H1 (cell line): ENCODE measurements around the gene WDR91. TPM values are rescaled to one million over a fixed set of nuclear protein-coding genes. Genes with fewer than 3 reads are reported as not detected.

Experiments
- CTCF ChIA-PET: fragments of 300-600 bp; sonication (Branson Sonifier 250); formaldehyde crosslinking; loops from one replicate; lab custom pipeline; 2021; ENCODE audit not compliant: partially characterized antibody; lab: Charles Lee
- POLR2A ChIA-PET: fragments of 300-600 bp; sonication (Branson Sonifier 250); formaldehyde crosslinking; loops from one replicate; lab custom pipeline; 2021; ENCODE audit warnings: inconsistent platforms; ENCODE audit not compliant: partially characterized antibody; lab: Charles Lee
- DNase-seq, 2 experiments: peaks; one replicate each; pipeline versions ENCODE4 v3.0.0 to v3.0.0-alpha.2; 2010 to 2022; ENCODE audit warnings: low spot score in 2 of 2, low read depth in 1 of 2, mixed read lengths in 1 of 2
- FAIRE-seq: peaks from 2 replicates; lab custom pipeline; 2011; peaks lifted over from hg19 to GRCh38; lab: Jason Lieb, UNC
- H2AFZ ChIP-seq: 2 replicates; pipeline ENCODE4 v1.8.1; 2012; ENCODE audit warnings: low read length, inconsistent platforms
- H2AK5ac ChIP-seq: 2 replicates; pipeline ENCODE4 v1.6.1; 2013; ENCODE audit warnings: low read depth, low read length
- H2BK120ac ChIP-seq: replicated peaks from 2 replicates; pipeline ENCODE3; 2013; ENCODE audit warnings: low read depth, low read length, inconsistent platforms
- H2BK12ac ChIP-seq: 2 replicates; pipeline ENCODE4 v1.6.1; 2013; ENCODE audit warnings: low read depth, low read length
- H2BK15ac ChIP-seq: 2 replicates; pipeline ENCODE4 v1.6.1; 2013; ENCODE audit warnings: low read length
- H2BK20ac ChIP-seq: 2 replicates; pipeline ENCODE4 v1.6.1; 2013; ENCODE audit warnings: low read length
- H2BK5ac ChIP-seq: 2 replicates; pipeline ENCODE4 v1.6.1; 2013; ENCODE audit warnings: low read depth, low read length
- H3K14ac ChIP-seq: 2 replicates; pipeline ENCODE4 v1.6.1; 2013; ENCODE audit warnings: inconsistent platforms; ENCODE audit not compliant: insufficient read length
- H3K18ac ChIP-seq: 2 replicates; pipeline ENCODE4 v1.6.1; 2013; ENCODE audit warnings: low read length; ENCODE audit errors: extremely low read depth
- H3K23ac ChIP-seq: 2 replicates; pipeline ENCODE4 v1.6.1; 2013; ENCODE audit warnings: inconsistent platforms; ENCODE audit not compliant: insufficient read length
- H3K23me2 ChIP-seq: 2 replicates; pipeline ENCODE4 v1.6.1; 2013; ENCODE audit warnings: low read depth, low read length
- H3K27ac ChIP-seq: 2 replicates; pipeline ENCODE4 v1.6.1; 2011; ENCODE audit warnings: low read depth, low read length, inconsistent platforms
- H3K27me3 ChIP-seq, 4 experiments: replicated peaks in 1 of 4; 1 replicate in 1 of 4; 2 replicates in 3 of 4; pipeline versions ENCODE4 v1.6.1 to v1.8.1; 2011 to 2013; ENCODE audit warnings: low read length in 3 of 4, mild to moderate bottlenecking in 3 of 4, inconsistent platforms in 2 of 4, mixed read lengths in 2 of 4, moderate library complexity in 1 of 4; ENCODE audit not compliant: control insufficient read depth in 3 of 4, insufficient read depth in 3 of 4; ENCODE audit errors: extremely low read depth in 1 of 4
- H3K36me3 ChIP-seq, 4 experiments: 2 replicates each; pipeline versions ENCODE4 v1.6.1 to v1.8.1; 2011 to 2013; ENCODE audit warnings: mild to moderate bottlenecking in 4 of 4, low read length in 3 of 4, moderate library complexity in 2 of 4, control low read depth in 1 of 4, inconsistent platforms in 1 of 4; ENCODE audit not compliant: insufficient read depth in 4 of 4, control insufficient read depth in 2 of 4
- H3K4ac ChIP-seq: replicated peaks from 2 replicates; pipeline ENCODE3; 2013; ENCODE audit warnings: low read length, low read depth, mixed read lengths, inconsistent platforms; ENCODE audit not compliant: insufficient read length
- H3K4me1 ChIP-seq, 4 experiments: replicated peaks in 1 of 4; 1 replicate in 1 of 4; 2 replicates in 3 of 4; pipeline versions ENCODE4 v1.6.1 to v1.8.1; 2011 to 2013; ENCODE audit warnings: low read length in 3 of 4, inconsistent platforms in 2 of 4, mixed read lengths in 1 of 4; ENCODE audit not compliant: insufficient read depth in 4 of 4, control insufficient read depth in 3 of 4
- H3K4me2 ChIP-seq, 2 experiments: 2 replicates each; pipeline versions ENCODE4 v1.6.1 to v1.8.1; 2011 to 2013; ENCODE audit warnings: low read depth in 2 of 2, low read length in 2 of 2, control low read depth in 1 of 2, inconsistent platforms in 1 of 2, mild to moderate bottlenecking in 1 of 2; ENCODE audit not compliant: insufficient read depth in 1 of 2
- H3K4me3 ChIP-seq, 4 experiments: fragments of 200-600, 300-600 bp in 1 of 4; sonication (generic), shearing (Covaris generic), sonication (Bioruptor Twin) in 1 of 4; 2 replicates each; pipeline versions ENCODE4 v1.5.1 to v1.8.1; 2011 to 2016; ENCODE audit warnings: low read length in 4 of 4, low read depth in 3 of 4, control low read depth in 2 of 4, inconsistent platforms in 2 of 4, mild to moderate bottlenecking in 2 of 4, mixed read lengths in 1 of 4, moderate library complexity in 1 of 4; ENCODE audit not compliant: insufficient read depth in 2 of 4; ENCODE audit errors: extremely low read depth in 1 of 4
- H3K56ac ChIP-seq: replicated peaks from 2 replicates; pipeline ENCODE3; 2013; ENCODE audit warnings: low read depth, mild to moderate bottlenecking, mixed read lengths, low read length, inconsistent platforms; ENCODE audit not compliant: insufficient read length
- H3K79me1 ChIP-seq: 2 replicates; pipeline ENCODE4 v1.6.1; 2013; ENCODE audit warnings: low read depth, low read length, control low read depth
- H3K79me2 ChIP-seq, 2 experiments: 2 replicates each; pipeline versions ENCODE4 v1.6.1 to v1.8.1; 2012 to 2013; ENCODE audit warnings: low read length in 2 of 2, mild to moderate bottlenecking in 2 of 2, inconsistent platforms in 1 of 2; ENCODE audit not compliant: insufficient read depth in 2 of 2, control insufficient read depth in 1 of 2
- H3K9ac ChIP-seq, 4 experiments: replicated peaks in 1 of 4; 1 replicate in 1 of 4; 2 replicates in 3 of 4; pipeline versions ENCODE4 v1.6.1 to v1.8.1; 2011 to 2013; ENCODE audit warnings: low read depth in 3 of 4, low read length in 3 of 4, control low read depth in 2 of 4, mild to moderate bottlenecking in 2 of 4, moderate library complexity in 2 of 4, inconsistent platforms in 1 of 4; ENCODE audit errors: extremely low read depth in 1 of 4
- H3K9me3 ChIP-seq, 2 experiments: 2 replicates each; pipeline versions ENCODE4 v1.6.1 to v1.8.1; 2012 to 2013; ENCODE audit warnings: mild to moderate bottlenecking in 2 of 2, moderate library complexity in 2 of 2, control low read depth in 1 of 2, inconsistent platforms in 1 of 2, low read depth in 1 of 2, low read length in 1 of 2, mixed read lengths in 1 of 2; ENCODE audit not compliant: insufficient read depth in 2 of 2
- H4K20me1 ChIP-seq, 2 experiments: replicated peaks in 1 of 2; 2 replicates each; pipeline versions ENCODE3 to v1.8.1; 2011 to 2013; ENCODE audit warnings: inconsistent platforms in 2 of 2, low read length in 2 of 2, mild to moderate bottlenecking in 1 of 2; ENCODE audit not compliant: insufficient read depth in 2 of 2, control insufficient read depth in 1 of 2
- H4K5ac ChIP-seq: 2 replicates; pipeline ENCODE4 v1.6.1; 2013; ENCODE audit warnings: low read length, low read depth, mixed read lengths, inconsistent platforms; ENCODE audit not compliant: insufficient read length
- H4K8ac ChIP-seq: 2 replicates; pipeline ENCODE4 v1.8.0; 2013; ENCODE audit warnings: mild to moderate bottlenecking, moderate library complexity, low read length, inconsistent platforms; ENCODE audit not compliant: insufficient read depth; ENCODE audit errors: extremely low read depth
- H4K91ac ChIP-seq: replicated peaks from 2 replicates; pipeline ENCODE3; 2013; ENCODE audit warnings: low read length, mixed read lengths, inconsistent platforms; ENCODE audit not compliant: insufficient read length
- BCL11A ChIP-seq, 2 experiments: IDR thresholded peaks; one replicate each; pipeline ENCODE4 v1.6.1; 2011; ENCODE audit warnings: low read depth in 2 of 2, low read length in 2 of 2, mild to moderate bottlenecking in 2 of 2
- CBX8 ChIP-seq: fragments of 300-800, 300-1000 bp; sonication (generic); IDR thresholded peaks from 2 replicates; pipeline ENCODE4 v1.7.1; 2016; ENCODE audit warnings: low read depth, low read length, borderline replicate concordance
- CEBPB ChIP-seq: IDR thresholded peaks from 2 replicates; pipeline ENCODE4 v1.6.1; 2012; ENCODE audit warnings: low read depth, low read length
- CTBP2 ChIP-seq: IDR thresholded peaks from 2 replicates; pipeline ENCODE4 v1.7.0; 2011; ENCODE audit warnings: borderline replicate concordance, mild to moderate bottlenecking, moderate library complexity, mixed read lengths, low read length; ENCODE audit not compliant: insufficient read depth, insufficient read length
- HDAC6 ChIP-seq: IDR thresholded peaks from one replicate; pipeline ENCODE4 v1.7.1; 2012; ENCODE audit warnings: low read depth, mild to moderate bottlenecking, inconsistent platforms, low read length, moderate library complexity
- JUND ChIP-seq: IDR thresholded peaks from 2 replicates; pipeline ENCODE4 v1.6.1; 2011; ENCODE audit warnings: mild to moderate bottlenecking, improper control_type of control experiment, low read length
- MAX ChIP-seq: IDR thresholded peaks from 2 replicates; pipeline ENCODE4 v1.6.1; 2012; ENCODE audit warnings: inconsistent platforms
- POU5F1 ChIP-seq: IDR thresholded peaks from 2 replicates; pipeline ENCODE4 v1.6.1; 2011; ENCODE audit warnings: low read depth, mild to moderate bottlenecking, low read length, moderate library complexity
- RAD21 ChIP-seq, 2 experiments: IDR thresholded peaks in 1 of 2; conservative IDR thresholded peaks in 1 of 2; 2 replicates each; pipeline ENCODE4 v1.6.1; 2011; ENCODE audit warnings: low read depth in 2 of 2, low read length in 2 of 2, improper control_type of control experiment in 1 of 2, inconsistent platforms in 1 of 2, mild to moderate bottlenecking in 1 of 2, moderate library complexity in 1 of 2
- RFX5 ChIP-seq: IDR thresholded peaks from 2 replicates; pipeline ENCODE4 v1.6.1; 2011; ENCODE audit warnings: low read depth, low read length, improper control_type of control experiment, borderline replicate concordance
- SIN3A ChIP-seq, 2 experiments: IDR thresholded peaks in 1 of 2; conservative IDR thresholded peaks in 1 of 2; 2 replicates each; pipeline ENCODE4 v1.6.1; 2011 to 2012; ENCODE audit warnings: low read length in 2 of 2, improper control_type of control experiment in 1 of 2, low read depth in 1 of 2, mild to moderate bottlenecking in 1 of 2
- SIX5 ChIP-seq: IDR thresholded peaks from 2 replicates; pipeline ENCODE4 v1.6.1; 2011; ENCODE audit warnings: mild to moderate bottlenecking, low read depth, low read length
- SP2 ChIP-seq: IDR thresholded peaks from 2 replicates; pipeline ENCODE4 v1.6.1; 2012; ENCODE audit warnings: mild to moderate bottlenecking, low read length, inconsistent platforms
- SP4 ChIP-seq: IDR thresholded peaks from 2 replicates; pipeline ENCODE4 v1.6.1; 2012; ENCODE audit warnings: low read length, inconsistent platforms
- TCF12 ChIP-seq: IDR thresholded peaks from 2 replicates; pipeline ENCODE4 v1.6.1; 2011; ENCODE audit warnings: low read depth, mild to moderate bottlenecking, low read length
- WGBS, 2 experiments: shearing (Covaris generic) in 1 of 2; methylation state at CpG; one replicate each; pipeline versions ENCODE4 v1.1.6 to v1.1.7; 2013 to 2015; ENCODE audit warnings: low lambda C conversion rate in 2 of 2, mixed read lengths in 2 of 2, inconsistent platforms in 1 of 2, low coverage in 1 of 2, missing lambda C conversion rate in 1 of 2; ENCODE audit not compliant: insufficient replicate concordance in 2 of 2, insufficient coverage in 1 of 2, insufficient read length in 1 of 2; ENCODE audit errors: extremely low coverage in 1 of 2, missing lambda C conversion rate in 1 of 2; 5-methylcytosine and 5-hydroxymethylcytosine counted together
- polyA plus RNA-seq, 7 experiments: library from polyadenylated mRNA; depleted of rRNA in 3 of 7; stranded (reverse) in 5 of 7; unstranded in 2 of 7; fragments of >200 nt in 5 of 7; fragments of 200-250 nt in 2 of 7; gene quantifications; 1 replicate in 5 of 7; 2 replicates in 1 of 7; 4 replicates in 1 of 7; pipeline versions ENCODE4 v1.2.1 to v1.2.3, GENCODE V29; 2011 to 2013; ENCODE audit warnings: missing spikeins in 2 of 7, mixed read lengths in 2 of 7
- total RNA-seq: library from RNA; stranded (reverse); fragmentation: NEBNext Ultra II Directional; extraction: Animal tissue kit (Norgen Biotek cat#: 25700); gene quantifications from 2 replicates; pipeline ENCODE4 v1.2.1, GENCODE V29; 2021

The WDR91 gene
- total and polyA plus RNA-seq, 2 of the 8 experiments (the other 6 are each of a cell fraction or from before 2014, with no cell fraction given): 8.2 to 14.7 TPM

GRCh38 chr7:135232087-135232486, 20.8 kb upstream of the WDR91 start:
- Histone ChIP-seq H3K23me2 (no peaks in the 10 kb centered on the region), H3K36me3 (no peaks in the 10 kb centered on the region), H3K4me3 (no peak overlapping the region), H2BK15ac (no peak overlapping the region), H4K5ac (no peak overlapping the region), H3K4me2 (no peak overlapping the region), H3K4ac (no peak overlapping the region), H3K9ac (no peak overlapping the region), H3K27ac (no peak overlapping the region), H3K27me3 (no peaks in the 10 kb centered on the region), H4K20me1 (no peaks in the 10 kb centered on the region), H2BK12ac (no peak overlapping the region), H3K9me3 (no peaks in the 10 kb centered on the region), H3K79me1 (no peaks in the 10 kb centered on the region), H3K79me2 (no peaks in the 10 kb centered on the region), H4K91ac (no peak overlapping the region), H3K18ac (no peak overlapping the region), H2AFZ (no peak overlapping the region), H3K14ac (no peak overlapping the region), H2BK5ac (no peak overlapping the region), H2BK20ac (no peak overlapping the region), H2BK120ac (no peak overlapping the region), H3K4me1 (no peaks in the 10 kb centered on the region), H4K8ac (no peak overlapping the region), H3K56ac (no peak overlapping the region), H2AK5ac (no peak overlapping the region), H3K23ac (no peak overlapping the region)
- POLR2A ChIA-PET: no interaction called here
- 88% methylated on average over 6 of the region's 6 CpGs; no CpG with 5 or more reads in 1 of the 2 experiments for WGBS, 2 experiments
- CTCF ChIA-PET: interaction anchor here (0.6 to 3.0 kb wide), 15 partner anchors 8 to 586 kb away, joined by 3 to 16 read pairs (median 5); partner anchors contain the start of genes BPGM and WDR91
- TF ChIP-seq BCL11A (IDR thresholded peaks at IDR 0.05; ENCODE audit: low read depth in 2 of 2, low read length in 2 of 2): no peak
- no peak for TF ChIP-seq POU5F1
- no peak for TF ChIP-seq SIX5
- no peak for TF ChIP-seq HDAC6
- no peak for TF ChIP-seq TCF12
- no peak for TF ChIP-seq MAX
- TF ChIP-seq JUND: no peak
- no peak for TF ChIP-seq CTBP2
- no peak for TF ChIP-seq SIN3A (conservative IDR thresholded peaks at IDR 0.05 in 1 of 2, IDR thresholded peaks at IDR 0.05 in 1 of 2; ENCODE audit: low read depth in 1 of 2, low read length in 2 of 2)
- TF ChIP-seq CBX8: no peak
- no peak for TF ChIP-seq SP4
- TF ChIP-seq RAD21 (IDR thresholded peaks at IDR 0.05 in 1 of 2, conservative IDR thresholded peaks at IDR 0.05 in 1 of 2; ENCODE audit: low read depth in 2 of 2, low read length in 2 of 2): no peak
- TF ChIP-seq CEBPB: no peak
- no peak for TF ChIP-seq SP2
- TF ChIP-seq RFX5: no peak
- FAIRE-seq: no peak
- no peak for DNase-seq
